GM12878 (cell line): ENCODE measurements around the gene DARS1. TPM values are rescaled to one million over a fixed set of nuclear protein-coding genes. Genes with fewer than 3 reads are reported as not detected.

Experiments used
- CEBPB ChIP-seq, 2 experiments: fragments of 150-350 bp in 1 of 2; IDR thresholded peaks; 2 replicates each; pipeline ENCODE4 v1.6.1; 2012 to 2014; ENCODE audit warnings: low read depth in 2 of 2, low read length in 2 of 2, borderline replicate concordance in 1 of 2, inconsistent platforms in 1 of 2
- HDAC2 ChIP-seq: fragments of 200-600 bp; sonication (generic); IDR thresholded peaks from 2 replicates; pipeline ENCODE4 v1.6.1; 2017
- KAT2A ChIP-seq: conservative IDR thresholded peaks from 2 replicates; pipeline ENCODE4 v1.6.1; 2011; ENCODE audit warnings: low read depth, low read length; ENCODE audit not compliant: control insufficient read depth
- MEF2B ChIP-seq: fragments of 450-650 bp; IDR thresholded peaks from 2 replicates; pipeline ENCODE4 v1.6.1; 2018; ENCODE audit warnings: mild to moderate bottlenecking, moderate library complexity; ENCODE audit not compliant: partially characterized antibody, poor library complexity, severe bottlenecking
- MTA2 ChIP-seq: fragments of 450-650 bp; IDR thresholded peaks from 2 replicates; pipeline ENCODE4 v1.6.1; 2016; ENCODE audit warnings: low read depth, mild to moderate bottlenecking, moderate library complexity
- NBN ChIP-seq: fragments of 450-650 bp; IDR thresholded peaks from 2 replicates; pipeline ENCODE4 v1.6.1; 2016
- NFIC ChIP-seq: IDR thresholded peaks from 2 replicates; pipeline ENCODE4 v1.6.1; 2012; ENCODE audit warnings: low read depth, mild to moderate bottlenecking, inconsistent platforms, low read length, moderate library complexity
- POLR2AphosphoS5 ChIP-seq: IDR thresholded peaks from 2 replicates; pipeline ENCODE4 v1.6.1; 2011; ENCODE audit warnings: mild to moderate bottlenecking, low read length, inconsistent platforms
- RAD21 ChIP-seq: IDR thresholded peaks from 2 replicates; pipeline ENCODE4 v1.6.1; 2011; ENCODE audit warnings: mild to moderate bottlenecking, low read depth, low read length, moderate library complexity; ENCODE audit not compliant: insufficient read depth
- SRF ChIP-seq, 2 experiments: IDR thresholded peaks; 2 replicates each; pipeline ENCODE4 v1.6.1; 2011; ENCODE audit warnings: low read depth in 2 of 2, low read length in 2 of 2, mild to moderate bottlenecking in 1 of 2, moderate library complexity in 1 of 2
- YY1 ChIP-seq: IDR thresholded peaks from 2 replicates; pipeline ENCODE4 v1.6.1; 2011; ENCODE audit warnings: low read depth, mild to moderate bottlenecking, low read length
- polyA plus RNA-seq, 11 experiments: library from polyadenylated mRNA; depleted of rRNA in 4 of 11; unstranded in 6 of 11; stranded (reverse) in 5 of 11; fragments of >200 nt; fragmentation: Nextera tagmentation in 4 of 11; fragmentation: Illumina TruSeq in 1 of 11; extraction: Ambion mirVana in 4 of 11; extraction: Trizol in 1 of 11; gene quantifications; 1 replicate in 1 of 11; 2 replicates in 10 of 11; pipeline versions ENCODE4 v1.2.1 to v1.2.3, GENCODE V29; 2011 to 2016; ENCODE audit warnings: inconsistent platforms in 2 of 11, missing spikeins in 2 of 11, low read depth in 1 of 11
- total RNA-seq, 4 experiments: library from RNA; depleted of rRNA in 3 of 4; stranded (reverse); fragments of >200 nt in 3 of 4; fragmentation: Illumina TruSeq in 1 of 4; extraction: Trizol in 1 of 4; gene quantifications; 2 replicates each; pipeline versions ENCODE4 v1.2.1 to v1.2.3, GENCODE V29; 2013 to 2021
- TF ChIP-seq, protein P1 (sequence below): IDR thresholded peaks from 2 replicates; pipeline ENCODE4 v1.6.1; 2012; ENCODE audit warnings: improper control_type of control experiment, low read depth, low read length; ENCODE audit not compliant: insufficient replicate concordance
- TF ChIP-seq, protein P2 (sequence below), 3 experiments: IDR thresholded peaks in 2 of 3; conservative IDR thresholded peaks in 1 of 3; 2 replicates each; pipeline ENCODE4 v1.5.1; 2011; ENCODE audit warnings: low read depth in 3 of 3, low read length in 3 of 3, mild to moderate bottlenecking in 3 of 3, control low read depth in 2 of 3, moderate library complexity in 2 of 3, inconsistent platforms in 1 of 3, mixed read lengths in 1 of 3; ENCODE audit not compliant: control insufficient read depth in 2 of 3, insufficient read depth in 1 of 3; ENCODE audit errors: extremely low read depth in 1 of 3
- TF ChIP-seq, protein P3 (sequence below): fragments of 450-650 bp; formaldehyde crosslinking; IDR thresholded peaks from 2 replicates; pipeline ENCODE4 v1.5.0; 2022; ENCODE audit warnings: mild to moderate bottlenecking, missing genetic modification characterization
- TF ChIP-seq, protein P4 (sequence below): IDR thresholded peaks from 2 replicates; pipeline ENCODE4 v1.6.1; 2011; ENCODE audit warnings: mild to moderate bottlenecking, low read depth, low read length, moderate library complexity; ENCODE audit not compliant: insufficient replicate concordance
- TF ChIP-seq, protein P5 (sequence below): IDR thresholded peaks from 2 replicates; pipeline ENCODE4 v1.6.1; 2011; ENCODE audit warnings: borderline replicate concordance, low read depth, mild to moderate bottlenecking, moderate library complexity, mixed read lengths, low read length; ENCODE audit not compliant: insufficient read depth; ENCODE audit errors: extremely low read length

The DARS1 gene
- total and polyA plus RNA-seq, 10 of the 15 experiments (the other 5 are each of a cell fraction or from before 2014, with no cell fraction given), result 91.0 to 387 (median 137) TPM

DNA sequence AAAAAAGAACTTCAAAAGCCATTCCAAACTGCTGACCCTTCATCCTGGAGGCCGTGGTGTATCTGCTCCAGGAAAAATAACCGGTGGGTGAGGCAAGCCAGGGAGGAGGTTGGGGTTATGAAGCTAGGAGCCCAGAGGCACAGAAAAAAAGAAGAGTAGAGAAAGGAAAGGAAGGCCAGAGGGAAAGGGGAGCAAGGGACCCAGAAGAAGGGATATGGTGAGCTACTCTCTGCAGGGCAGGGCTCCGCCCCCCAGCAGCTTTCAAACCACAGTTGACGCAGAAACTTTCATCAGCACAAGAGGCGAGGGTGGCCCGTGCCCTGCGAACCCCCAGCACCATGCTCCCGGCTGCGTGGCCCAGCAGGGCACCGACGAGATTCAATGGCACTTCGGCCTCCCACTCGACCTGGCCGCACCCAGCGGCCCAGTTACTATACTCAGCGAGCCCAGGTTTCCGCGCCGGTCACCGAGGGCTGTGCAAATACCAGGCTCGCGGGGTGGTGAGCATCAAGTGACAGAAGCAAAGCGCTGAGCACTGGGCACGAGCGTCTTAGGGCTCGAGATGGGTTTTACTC is 109.8 kb downstream of the DARS1 start (continued):
- TF ChIP-seq, protein P1, sequence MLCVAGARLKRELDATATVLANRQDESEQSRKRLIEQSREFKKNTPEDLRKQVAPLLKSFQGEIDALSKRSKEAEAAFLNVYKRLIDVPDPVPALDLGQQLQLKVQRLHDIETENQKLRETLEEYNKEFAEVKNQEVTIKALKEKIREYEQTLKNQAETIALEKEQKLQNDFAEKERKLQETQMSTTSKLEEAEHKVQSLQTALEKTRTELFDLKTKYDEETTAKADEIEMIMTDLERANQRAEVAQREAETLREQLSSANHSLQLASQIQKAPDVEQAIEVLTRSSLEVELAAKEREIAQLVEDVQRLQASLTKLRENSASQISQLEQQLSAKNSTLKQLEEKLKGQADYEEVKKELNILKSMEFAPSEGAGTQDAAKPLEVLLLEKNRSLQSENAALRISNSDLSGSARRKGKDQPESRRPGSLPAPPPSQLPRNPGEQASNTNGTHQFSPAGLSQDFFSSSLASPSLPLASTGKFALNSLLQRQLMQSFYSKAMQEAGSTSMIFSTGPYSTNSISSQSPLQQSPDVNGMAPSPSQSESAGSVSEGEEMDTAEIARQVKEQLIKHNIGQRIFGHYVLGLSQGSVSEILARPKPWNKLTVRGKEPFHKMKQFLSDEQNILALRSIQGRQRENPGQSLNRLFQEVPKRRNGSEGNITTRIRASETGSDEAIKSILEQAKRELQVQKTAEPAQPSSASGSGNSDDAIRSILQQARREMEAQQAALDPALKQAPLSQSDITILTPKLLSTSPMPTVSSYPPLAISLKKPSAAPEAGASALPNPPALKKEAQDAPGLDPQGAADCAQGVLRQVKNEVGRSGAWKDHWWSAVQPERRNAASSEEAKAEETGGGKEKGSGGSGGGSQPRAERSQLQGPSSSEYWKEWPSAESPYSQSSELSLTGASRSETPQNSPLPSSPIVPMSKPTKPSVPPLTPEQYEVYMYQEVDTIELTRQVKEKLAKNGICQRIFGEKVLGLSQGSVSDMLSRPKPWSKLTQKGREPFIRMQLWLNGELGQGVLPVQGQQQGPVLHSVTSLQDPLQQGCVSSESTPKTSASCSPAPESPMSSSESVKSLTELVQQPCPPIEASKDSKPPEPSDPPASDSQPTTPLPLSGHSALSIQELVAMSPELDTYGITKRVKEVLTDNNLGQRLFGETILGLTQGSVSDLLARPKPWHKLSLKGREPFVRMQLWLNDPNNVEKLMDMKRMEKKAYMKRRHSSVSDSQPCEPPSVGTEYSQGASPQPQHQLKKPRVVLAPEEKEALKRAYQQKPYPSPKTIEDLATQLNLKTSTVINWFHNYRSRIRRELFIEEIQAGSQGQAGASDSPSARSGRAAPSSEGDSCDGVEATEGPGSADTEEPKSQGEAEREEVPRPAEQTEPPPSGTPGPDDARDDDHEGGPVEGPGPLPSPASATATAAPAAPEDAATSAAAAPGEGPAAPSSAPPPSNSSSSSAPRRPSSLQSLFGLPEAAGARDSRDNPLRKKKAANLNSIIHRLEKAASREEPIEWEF, result no peak
- TF ChIP-seq, protein P2, sequence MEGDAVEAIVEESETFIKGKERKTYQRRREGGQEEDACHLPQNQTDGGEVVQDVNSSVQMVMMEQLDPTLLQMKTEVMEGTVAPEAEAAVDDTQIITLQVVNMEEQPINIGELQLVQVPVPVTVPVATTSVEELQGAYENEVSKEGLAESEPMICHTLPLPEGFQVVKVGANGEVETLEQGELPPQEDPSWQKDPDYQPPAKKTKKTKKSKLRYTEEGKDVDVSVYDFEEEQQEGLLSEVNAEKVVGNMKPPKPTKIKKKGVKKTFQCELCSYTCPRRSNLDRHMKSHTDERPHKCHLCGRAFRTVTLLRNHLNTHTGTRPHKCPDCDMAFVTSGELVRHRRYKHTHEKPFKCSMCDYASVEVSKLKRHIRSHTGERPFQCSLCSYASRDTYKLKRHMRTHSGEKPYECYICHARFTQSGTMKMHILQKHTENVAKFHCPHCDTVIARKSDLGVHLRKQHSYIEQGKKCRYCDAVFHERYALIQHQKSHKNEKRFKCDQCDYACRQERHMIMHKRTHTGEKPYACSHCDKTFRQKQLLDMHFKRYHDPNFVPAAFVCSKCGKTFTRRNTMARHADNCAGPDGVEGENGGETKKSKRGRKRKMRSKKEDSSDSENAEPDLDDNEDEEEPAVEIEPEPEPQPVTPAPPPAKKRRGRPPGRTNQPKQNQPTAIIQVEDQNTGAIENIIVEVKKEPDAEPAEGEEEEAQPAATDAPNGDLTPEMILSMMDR (IDR thresholded peaks at IDR 0.05 in 2 of 3, conservative IDR thresholded peaks at IDR 0.05 in 1 of 3; ENCODE audit: control insufficient read depth in 2 of 3, extremely low read depth in 1 of 3, insufficient read depth in 1 of 3, low read depth in 3 of 3, low read length in 3 of 3), result no peak
- TF ChIP-seq NBN, result peak; percentile 27; the same call in 1 of the 2 replicates
- TF ChIP-seq, protein P3, sequence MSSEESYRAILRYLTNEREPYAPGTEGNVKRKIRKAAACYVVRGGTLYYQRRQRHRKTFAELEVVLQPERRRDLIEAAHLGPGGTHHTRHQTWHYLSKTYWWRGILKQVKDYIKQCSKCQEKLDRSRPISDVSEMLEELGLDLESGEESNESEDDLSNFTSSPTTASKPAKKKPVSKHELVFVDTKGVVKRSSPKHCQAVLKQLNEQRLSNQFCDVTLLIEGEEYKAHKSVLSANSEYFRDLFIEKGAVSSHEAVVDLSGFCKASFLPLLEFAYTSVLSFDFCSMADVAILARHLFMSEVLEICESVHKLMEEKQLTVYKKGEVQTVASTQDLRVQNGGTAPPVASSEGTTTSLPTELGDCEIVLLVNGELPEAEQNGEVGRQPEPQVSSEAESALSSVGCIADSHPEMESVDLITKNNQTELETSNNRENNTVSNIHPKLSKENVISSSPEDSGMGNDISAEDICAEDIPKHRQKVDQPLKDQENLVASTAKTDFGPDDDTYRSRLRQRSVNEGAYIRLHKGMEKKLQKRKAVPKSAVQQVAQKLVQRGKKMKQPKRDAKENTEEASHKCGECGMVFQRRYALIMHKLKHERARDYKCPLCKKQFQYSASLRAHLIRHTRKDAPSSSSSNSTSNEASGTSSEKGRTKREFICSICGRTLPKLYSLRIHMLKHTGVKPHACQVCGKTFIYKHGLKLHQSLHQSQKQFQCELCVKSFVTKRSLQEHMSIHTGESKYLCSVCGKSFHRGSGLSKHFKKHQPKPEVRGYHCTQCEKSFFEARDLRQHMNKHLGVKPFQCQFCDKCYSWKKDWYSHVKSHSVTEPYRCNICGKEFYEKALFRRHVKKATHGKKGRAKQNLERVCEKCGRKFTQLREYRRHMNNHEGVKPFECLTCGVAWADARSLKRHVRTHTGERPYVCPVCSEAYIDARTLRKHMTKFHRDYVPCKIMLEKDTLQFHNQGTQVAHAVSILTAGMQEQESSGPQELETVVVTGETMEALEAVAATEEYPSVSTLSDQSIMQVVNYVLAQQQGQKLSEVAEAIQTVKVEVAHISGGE (CRISPR knock-in tag), result no peak
- TF ChIP-seq, protein P4, sequence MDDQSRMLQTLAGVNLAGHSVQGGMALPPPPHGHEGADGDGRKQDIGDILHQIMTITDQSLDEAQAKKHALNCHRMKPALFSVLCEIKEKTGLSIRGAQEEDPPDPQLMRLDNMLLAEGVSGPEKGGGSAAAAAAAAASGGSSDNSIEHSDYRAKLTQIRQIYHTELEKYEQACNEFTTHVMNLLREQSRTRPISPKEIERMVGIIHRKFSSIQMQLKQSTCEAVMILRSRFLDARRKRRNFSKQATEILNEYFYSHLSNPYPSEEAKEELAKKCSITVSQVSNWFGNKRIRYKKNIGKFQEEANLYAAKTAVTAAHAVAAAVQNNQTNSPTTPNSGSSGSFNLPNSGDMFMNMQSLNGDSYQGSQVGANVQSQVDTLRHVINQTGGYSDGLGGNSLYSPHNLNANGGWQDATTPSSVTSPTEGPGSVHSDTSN, result no peak
- TF ChIP-seq, protein P5, sequence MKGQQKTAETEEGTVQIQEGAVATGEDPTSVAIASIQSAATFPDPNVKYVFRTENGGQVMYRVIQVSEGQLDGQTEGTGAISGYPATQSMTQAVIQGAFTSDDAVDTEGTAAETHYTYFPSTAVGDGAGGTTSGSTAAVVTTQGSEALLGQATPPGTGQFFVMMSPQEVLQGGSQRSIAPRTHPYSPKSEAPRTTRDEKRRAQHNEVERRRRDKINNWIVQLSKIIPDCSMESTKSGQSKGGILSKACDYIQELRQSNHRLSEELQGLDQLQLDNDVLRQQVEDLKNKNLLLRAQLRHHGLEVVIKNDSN, result no peak
- no peak for TF ChIP-seq SRF (IDR thresholded peaks at IDR 0.05; ENCODE audit: low read depth in 2 of 2, low read length in 2 of 2)
- TF ChIP-seq NFIC, result no peak
- TF ChIP-seq MEF2B, result no peak
- no peak for TF ChIP-seq KAT2A
- no peak for TF ChIP-seq MTA2
- no peak for TF ChIP-seq HDAC2
- TF ChIP-seq RAD21, result no peak
- TF ChIP-seq POLR2AphosphoS5, result peak; percentile 79
- TF ChIP-seq YY1, result peak; percentile 18; the same call in 1 of the 2 replicates
- no peak for TF ChIP-seq CEBPB (IDR thresholded peaks at IDR 0.05; ENCODE audit: borderline replicate concordance in 1 of 2, low read depth in 2 of 2, low read length in 2 of 2)
